Spleen (tissue), 11 donors: ENCODE data around the gene KCNK6. TPM values are rescaled to one million over a fixed set of nuclear protein-coding genes. Genes with fewer than 3 reads are reported as not detected.

Experiments
- DNase-seq: peaks from one replicate; pipeline ENCODE4 v3.0.0-alpha.2; 2020
- H3K27ac ChIP-seq, 8 donors: fragments of 200-600 bp; sonication (generic) in 7 of 8; 1 replicate in 4 of 8; 2 replicates in 4 of 8; pipeline versions ENCODE4 v1.5.0 to v1.8.0; 2016 to 2021; ENCODE audit warnings: inconsistent platforms in 4 of 8, mild to moderate bottlenecking in 4 of 8, moderate library complexity in 1 of 8
- H3K27me3 ChIP-seq, 7 donors: fragments of 200-600 bp; sonication (generic) in 6 of 7; replicated peaks in 1 of 7; 1 replicate in 4 of 7; 2 replicates in 3 of 7; pipeline versions ENCODE4 v1.5.0 to v1.8.0; 2016 to 2021; ENCODE audit warnings: inconsistent platforms in 3 of 7, mild to moderate bottlenecking in 1 of 7
- H3K36me3 ChIP-seq, 6 donors: fragments of 200-600 bp; sonication (generic) in 5 of 6; 1 replicate in 4 of 6; 2 replicates in 2 of 6; pipeline versions ENCODE4 v1.5.0 to v1.8.0; 2016 to 2021; ENCODE audit warnings: inconsistent platforms in 2 of 6
- H3K4me1 ChIP-seq, 6 donors: fragments of 200-600 bp; sonication (generic) in 5 of 6; 1 replicate in 3 of 6; 2 replicates in 3 of 6; pipeline versions ENCODE4 v1.5.0 to v1.8.0; 2016 to 2021; ENCODE audit warnings: inconsistent platforms in 3 of 6
- H3K4me3 ChIP-seq, 8 donors: fragments of 200-600 bp; sonication (generic) in 7 of 8; 1 replicate in 4 of 8; 2 replicates in 4 of 8; pipeline versions ENCODE4 v1.5.0 to v1.8.0; 2016 to 2021; ENCODE audit warnings: inconsistent platforms in 4 of 8, mild to moderate bottlenecking in 4 of 8, moderate library complexity in 2 of 8
- H3K9me3 ChIP-seq, 8 donors: fragments of 200-600 bp; sonication (generic) in 7 of 8; 1 replicate in 4 of 8; 2 replicates in 4 of 8; pipeline versions ENCODE4 v1.5.0 to v1.8.0; 2016 to 2021; ENCODE audit warnings: inconsistent platforms in 4 of 8
- POLR2A ChIP-seq, 3 donors: fragments of 450-650 bp; IDR thresholded peaks; one replicate each; pipeline ENCODE4 v1.5.1; 2017; ENCODE audit warnings: antibody characterized with exemption in 3 of 3, mild to moderate bottlenecking in 1 of 3
- POLR2AphosphoS5 ChIP-seq, 3 donors: sonication (generic); formaldehyde crosslinking; IDR thresholded peaks; one replicate each; pipeline ENCODE4 v1.5.1; 2017; ENCODE audit warnings: antibody characterized with exemption in 3 of 3
- WGBS, 5 donors: extraction: QIAGEN DNeasy Blood & Tissue Kit in 3 of 5; methylation state at CpG; one replicate each; pipeline versions ENCODE4 v1.1.5 to v1.1.7; 2013 to 2018; 5-methylcytosine and 5-hydroxymethylcytosine counted together
- intact Hi-C: fragments of 100-400 bp; cut with DNase I; formaldehyde crosslinking; loops from one replicate; pipeline ENCODE4 v1.15.0; 2023; ENCODE audit warnings: low total_unique reads
- polyA plus RNA-seq, 3 donors: library from polyadenylated mRNA; stranded (reverse); fragments of 200-250 nt; gene quantifications; one replicate each; pipeline ENCODE4 v1.2.1, GENCODE V29; 2013
- total RNA-seq, 7 donors: library from RNA; depleted of rRNA in 3 of 7; stranded (reverse); fragments of >200 nt in 3 of 7; fragmentation: NEBNext Ultra II Directional in 4 of 7; extraction: Animal tissue kit (Norgen Biotek cat#: 25700) in 4 of 7; gene quantifications; one replicate each; pipeline versions ENCODE4 v1.1.0 to v1.2.1, GENCODE V29; 2016 to 2021
- TF ChIP-seq, protein P1 (sequence below), 11 experiments: fragments of 200-600 bp in 7 of 11; fragments of 450-650 bp in 4 of 11; sonication (generic) in 4 of 11; IDR thresholded peaks in 8 of 11; conservative IDR thresholded peaks in 3 of 11; 1 replicate in 7 of 11; 2 replicates in 4 of 11; pipeline versions ENCODE4 v1.4.0 to v1.8.0; 2016 to 2021; ENCODE audit warnings: antibody characterized with exemption in 11 of 11, inconsistent platforms in 4 of 11, mild to moderate bottlenecking in 1 of 11
- donor health status: healthy with polysubstance abuse.
- donor health status: DM: no; HTN: no; CAD: no; lungs with moderate emphysema.
- donor health status: DM: no; HTN: no; CAD: no.
- donor health status: Bipolar disorder and iron deficiency.
- donor health status: healthy.
- donor health status: DM: no; HTN: no; CAD: no.
- donor health status: DM: yes; HTN: yes; CAD: no.

KCNK6 gene
- total and polyA plus RNA-seq, 10 donors = 3.8 to 25.9 (median 13.6) TPM

GRCh38 chr19:38346837-38347236, 27.2 kb downstream of the KCNK6 start:
- Histone ChIP-seq H3K36me3 (peaks cover 0 to 51% (median 0%) of the 10 kb centered on the region in 6 donors), H3K9me3 (no peaks in the 10 kb centered on the region), H3K4me1 (no peaks in the 10 kb centered on the region), H3K27ac (no peak overlapping the region), H3K27me3 (peaks cover 0 to 7% (median 0%) of the 10 kb centered on the region in 7 donors), H3K4me3 (no peak overlapping the region)
- TF ChIP-seq POLR2A (IDR thresholded peaks at IDR 0.05) (no peak), POLR2AphosphoS5 (IDR thresholded peaks at IDR 0.05) (no peak)
- TF ChIP-seq, protein P1, sequence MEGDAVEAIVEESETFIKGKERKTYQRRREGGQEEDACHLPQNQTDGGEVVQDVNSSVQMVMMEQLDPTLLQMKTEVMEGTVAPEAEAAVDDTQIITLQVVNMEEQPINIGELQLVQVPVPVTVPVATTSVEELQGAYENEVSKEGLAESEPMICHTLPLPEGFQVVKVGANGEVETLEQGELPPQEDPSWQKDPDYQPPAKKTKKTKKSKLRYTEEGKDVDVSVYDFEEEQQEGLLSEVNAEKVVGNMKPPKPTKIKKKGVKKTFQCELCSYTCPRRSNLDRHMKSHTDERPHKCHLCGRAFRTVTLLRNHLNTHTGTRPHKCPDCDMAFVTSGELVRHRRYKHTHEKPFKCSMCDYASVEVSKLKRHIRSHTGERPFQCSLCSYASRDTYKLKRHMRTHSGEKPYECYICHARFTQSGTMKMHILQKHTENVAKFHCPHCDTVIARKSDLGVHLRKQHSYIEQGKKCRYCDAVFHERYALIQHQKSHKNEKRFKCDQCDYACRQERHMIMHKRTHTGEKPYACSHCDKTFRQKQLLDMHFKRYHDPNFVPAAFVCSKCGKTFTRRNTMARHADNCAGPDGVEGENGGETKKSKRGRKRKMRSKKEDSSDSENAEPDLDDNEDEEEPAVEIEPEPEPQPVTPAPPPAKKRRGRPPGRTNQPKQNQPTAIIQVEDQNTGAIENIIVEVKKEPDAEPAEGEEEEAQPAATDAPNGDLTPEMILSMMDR (IDR thresholded peaks at IDR 0.05 in 8 of 11, conservative IDR thresholded peaks at IDR 0.05 in 3 of 11) = no peak
- intact Hi-C loops = no loop called here
- no peak for DNase-seq
- WGBS, 5 donors = 89 to 96% (median 91%) methylated on average over 4 of the region's 4 CpGs

GRCh38 chr19:38350883-38351282, 31.2 kb downstream of the KCNK6 start:
- DNase-seq = no peak
- Histone ChIP-seq H3K27me3 (peaks cover 0 to 28% (median 0%) of the 10 kb centered on the region in 7 donors), H3K36me3 (peaks cover 0 to 15% (median 0%) of the 10 kb centered on the region in 6 donors), H3K4me1 (no peaks in the 10 kb centered on the region), H3K27ac (no peak overlapping the region), H3K9me3 (no peaks in the 10 kb centered on the region), H3K4me3 (no peak overlapping the region)
- WGBS, 5 donors = 75 to 90% (median 84%) methylated on average over 3 of the region's 3 CpGs
- TF ChIP-seq POLR2A (IDR thresholded peaks at IDR 0.05) = no peak
- no peak for TF ChIP-seq POLR2AphosphoS5 (IDR thresholded peaks at IDR 0.05)
- TF ChIP-seq, protein P1 (IDR thresholded peaks at IDR 0.05 in 8 of 11, conservative IDR thresholded peaks at IDR 0.05 in 3 of 11) = no peak
- intact Hi-C loops = no loop called here

DNA sequence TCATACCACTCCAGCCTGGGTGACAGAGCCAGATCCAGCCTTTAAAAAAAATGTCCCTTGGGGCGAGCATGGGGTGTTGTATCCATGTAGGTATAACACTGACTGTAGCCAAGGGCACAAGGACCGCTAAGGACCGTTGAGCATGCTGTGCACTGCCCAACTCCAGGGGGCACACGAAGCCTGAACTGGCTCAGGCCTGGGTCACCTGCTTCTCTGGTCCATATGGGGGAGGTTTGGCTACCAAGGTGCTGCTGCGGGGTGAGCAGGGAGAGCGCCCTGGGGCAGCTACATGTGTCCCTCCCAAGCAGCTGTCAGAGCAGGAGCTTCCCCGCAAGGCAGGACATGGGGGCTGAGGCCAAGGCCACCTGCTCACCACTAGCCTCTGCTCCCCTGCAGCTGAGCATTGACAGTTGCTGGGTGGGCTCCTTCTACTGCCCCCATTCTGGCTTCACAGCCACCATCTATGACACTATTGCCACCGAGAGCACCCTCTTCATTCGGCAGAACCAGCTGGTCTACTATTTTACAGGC, 32.3 kb downstream of the KCNK6 start:
- intact Hi-C loops = no loop called here
- WGBS, 5 donors = 73 to 84% (median 79%) methylated on average over 8 to 9 of the region's 9 CpGs
- Histone ChIP-seq H3K4me1 (no peaks in the 10 kb centered on the region), H3K27me3 (peaks cover 0 to 28% (median 0%) of the 10 kb centered on the region in 7 donors), H3K9me3 (no peaks in the 10 kb centered on the region), H3K36me3 (peaks cover 0 to 5% (median 0%) of the 10 kb centered on the region in 6 donors), H3K27ac (no peak overlapping the region), H3K4me3 (no peak overlapping the region)
- TF ChIP-seq POLR2A (IDR thresholded peaks at IDR 0.05) (no peak), POLR2AphosphoS5 (IDR thresholded peaks at IDR 0.05) (peak in 1 of 3 donors; percentile 45)
- DNase-seq = no peak

- no peak overlapping the region for H3K4me3 ChIP-seq
- WGBS, 5 donors = 83 to 92% (median 86%) methylated on average over 8 of the region's 8 CpGs
- H3K9me3 ChIP-seq = no peaks in the 10 kb centered on the region
- H3K27me3 ChIP-seq = peaks cover 0 to 28% (median 0%) of the 10 kb centered on the region in 7 donors
- TF ChIP-seq, protein P1 (IDR thresholded peaks at IDR 0.05 in 8 of 11, conservative IDR thresholded peaks at IDR 0.05 in 3 of 11) = no peak
- TF ChIP-seq POLR2A (IDR thresholded peaks at IDR 0.05) (no peak), POLR2AphosphoS5 (IDR thresholded peaks at IDR 0.05) (no peak)
- no peaks in the 10 kb centered on the region for H3K4me1 ChIP-seq
- intact Hi-C loops = no loop called here
- no peak for DNase-seq
- no peak overlapping the region for H3K27ac ChIP-seq
- no peaks in the 10 kb centered on the region for H3K36me3 ChIP-seq
Measured at GRCh38 chr19:38352611-38353010, 33.0 kb downstream of the KCNK6 start.
